AG04450 (cell line): ENCODE data around the gene GSTM1. TPM values are rescaled to one million over a fixed set of nuclear protein-coding genes. Genes with fewer than 3 reads are reported as not detected.

Experiments
- CTCF ChIA-PET: fragments of 300-600, 350-600 bp; formaldehyde crosslinking; extraction: SDS; loops from one replicate; lab custom pipeline; 2022; ENCODE audit warnings: antibody characterized with exemption, inconsistent platforms; lab: Charles Lee
- POLR2A ChIA-PET: fragments of 350-600 bp; formaldehyde crosslinking; extraction: SDS; loops from one replicate; lab custom pipeline; 2021; ENCODE audit warnings: antibody characterized with exemption, inconsistent platforms; lab: Yijun Ruan, JAX
- DNase-seq: peaks from one replicate; pipeline ENCODE4 v3.0.0-alpha.2; 2011; ENCODE audit warnings: low read depth, low spot score
- H3K27ac ChIP-seq: one replicate; pipeline ENCODE4 v1.5.1; 2012; ENCODE audit warnings: low read depth, low read length, control low read depth
- H3K27me3 ChIP-seq: one replicate; pipeline ENCODE4 v1.6.0; 2012; ENCODE audit warnings: low read length; ENCODE audit not compliant: control insufficient read depth, insufficient read depth
- H3K4me3 ChIP-seq: 2 replicates; pipeline ENCODE4 v1.5.1; 2011; ENCODE audit warnings: mild to moderate bottlenecking, low read depth, low read length, control low read depth
- H3K9me3 ChIP-seq: 2 replicates; pipeline ENCODE4 v1.5.1; 2012; ENCODE audit warnings: low read length; ENCODE audit not compliant: control insufficient read depth, insufficient read depth
- polyA plus RNA-seq: library from polyadenylated mRNA; depleted of rRNA; stranded (reverse); fragments of >200 nt; gene quantifications from 2 replicates; pipeline ENCODE4 v1.2.3, GENCODE V29; 2011
- TF ChIP-seq, protein P1 (sequence below): IDR thresholded peaks from 2 replicates; pipeline ENCODE4 v1.5.1; 2011; ENCODE audit warnings: low read depth, low read length, control low read depth, inconsistent platforms

The GSTM1 gene
- polyA plus RNA-seq, 1 experiment: 1.6 TPM

GRCh38 chr1:109654519-109654918 is 33.1 kb upstream of the GSTM1 start:
- TF ChIP-seq, protein P1, sequence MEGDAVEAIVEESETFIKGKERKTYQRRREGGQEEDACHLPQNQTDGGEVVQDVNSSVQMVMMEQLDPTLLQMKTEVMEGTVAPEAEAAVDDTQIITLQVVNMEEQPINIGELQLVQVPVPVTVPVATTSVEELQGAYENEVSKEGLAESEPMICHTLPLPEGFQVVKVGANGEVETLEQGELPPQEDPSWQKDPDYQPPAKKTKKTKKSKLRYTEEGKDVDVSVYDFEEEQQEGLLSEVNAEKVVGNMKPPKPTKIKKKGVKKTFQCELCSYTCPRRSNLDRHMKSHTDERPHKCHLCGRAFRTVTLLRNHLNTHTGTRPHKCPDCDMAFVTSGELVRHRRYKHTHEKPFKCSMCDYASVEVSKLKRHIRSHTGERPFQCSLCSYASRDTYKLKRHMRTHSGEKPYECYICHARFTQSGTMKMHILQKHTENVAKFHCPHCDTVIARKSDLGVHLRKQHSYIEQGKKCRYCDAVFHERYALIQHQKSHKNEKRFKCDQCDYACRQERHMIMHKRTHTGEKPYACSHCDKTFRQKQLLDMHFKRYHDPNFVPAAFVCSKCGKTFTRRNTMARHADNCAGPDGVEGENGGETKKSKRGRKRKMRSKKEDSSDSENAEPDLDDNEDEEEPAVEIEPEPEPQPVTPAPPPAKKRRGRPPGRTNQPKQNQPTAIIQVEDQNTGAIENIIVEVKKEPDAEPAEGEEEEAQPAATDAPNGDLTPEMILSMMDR: no peak
- no peak overlapping the region for H3K4me3 ChIP-seq
- CTCF ChIA-PET: interaction anchor here (0.5 to 2.9 kb wide), 2 partner anchors 14 to 121 kb away, joined by 8 to 22 read pairs; no protein-coding TSS in a partner anchor

DNA sequence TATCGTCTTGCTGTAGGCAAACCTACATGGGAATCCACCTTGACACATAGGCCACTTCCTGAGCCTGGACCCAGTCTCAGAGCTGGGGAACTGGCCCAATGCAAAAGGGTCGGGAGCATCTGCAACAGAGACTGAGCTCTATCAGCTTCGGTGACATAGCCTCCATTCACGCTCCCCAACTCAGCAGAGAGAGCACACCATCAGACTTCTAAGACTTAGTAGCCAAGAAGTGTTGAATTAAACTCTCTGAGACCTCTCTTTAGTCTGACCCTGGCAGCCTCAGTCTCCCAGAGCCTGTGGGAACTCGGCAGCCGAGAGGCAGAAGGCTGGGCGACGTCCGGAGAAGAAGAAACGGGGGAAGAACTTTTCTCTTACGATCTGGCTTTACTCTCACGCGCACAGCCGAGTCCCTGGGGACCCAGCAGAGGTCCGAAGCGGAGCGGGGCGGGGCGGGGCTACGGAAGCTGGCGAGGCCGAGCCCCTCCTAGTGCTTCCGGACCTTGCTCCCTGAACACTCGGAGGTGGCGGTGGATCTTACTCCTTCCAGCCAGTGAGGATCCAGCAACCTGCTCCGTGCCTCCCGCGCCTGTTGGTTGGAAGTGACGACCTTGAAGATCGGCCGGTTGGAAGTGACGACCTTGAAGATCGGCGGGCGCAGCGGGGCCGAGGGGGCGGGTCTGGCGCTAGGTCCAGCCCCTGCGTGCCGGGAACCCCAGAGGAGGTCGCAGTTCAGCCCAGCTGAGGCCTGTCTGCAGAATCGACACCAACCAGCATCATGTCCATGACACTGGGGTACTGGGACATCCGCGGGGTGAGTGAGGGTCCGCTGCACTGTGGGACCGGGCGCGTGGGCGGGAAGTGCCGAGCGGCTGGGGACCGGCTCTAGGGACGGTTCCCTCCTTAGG is 31.8 kb upstream of the GSTM1 start, which contains the start of gene GSTM4:
GSTM4 (plus strand) TSS at position 485 of the 905 bp plus-strand sequence; CDS start at position 776, 291 bp downstream.
- ChIA-PET POLR2A (interaction anchor here (0.7 to 1.5 kb wide), 2 partner anchors 15 to 109 kb away, joined by 3 to 4 read pairs; no protein-coding TSS in a partner anchor), CTCF (interaction anchor here (0.7 to 2.9 kb wide), 4 partner anchors 13 to 329 kb away, joined by 3 to 22 read pairs (median 4); partner anchors contain the start of gene AHCYL1)
- no peaks in the 10 kb centered on the region for H3K9me3 ChIP-seq
- no peak within 1 kb of the TSS for H3K27ac ChIP-seq
- TF ChIP-seq, protein P1: no peak
- no peaks in the 10 kb centered on the region for H3K27me3 ChIP-seq
- no peak for DNase-seq
- H3K4me3 ChIP-seq: peak within 1 kb of the TSS; percentile 84

More at GRCh38 chr1:109654519-109654918, 33.1 kb upstream of the GSTM1 start:
- Histone ChIP-seq H3K27me3 (no peaks in the 10 kb centered on the region), H3K9me3 (no peaks in the 10 kb centered on the region), H3K27ac (no peak overlapping the region)
- POLR2A ChIA-PET: no interaction called here
- DNase-seq: no peak

- CTCF ChIA-PET: interaction anchor here (2.9 kb wide), 1 partner anchor 17 kb away, joined by 22 read pairs; no protein-coding TSS in a partner anchor
Observed at GRCh38 chr1:109657395-109657794, 30.2 kb upstream of the GSTM1 start.

GRCh38 chr1:109657970-109658369 is 29.6 kb upstream of the GSTM1 start:
- TF ChIP-seq, protein P1: no peak
- Histone ChIP-seq H3K27ac (no peak overlapping the region), H3K4me3 (no peak overlapping the region), H3K27me3 (no peaks in the 10 kb centered on the region), H3K9me3 (no peaks in the 10 kb centered on the region)
- ChIA-PET POLR2A (no interaction called here), CTCF (interaction anchor here (0.6 to 1.1 kb wide), 3 partner anchors 8 to 326 kb away, joined by 3 to 8 read pairs (median 5); no protein-coding TSS in a partner anchor)
- no peak for DNase-seq

More at GRCh38 chr1:109657395-109657794, 30.2 kb upstream of the GSTM1 start:
- Histone ChIP-seq H3K27me3 (no peaks in the 10 kb centered on the region), H3K9me3 (no peaks in the 10 kb centered on the region), H3K27ac (no peak overlapping the region), H3K4me3 (no peak overlapping the region)
- POLR2A ChIA-PET: no interaction called here
- TF ChIP-seq, protein P1: no peak
- no peak for DNase-seq
